NOMO-1 (cell line): ENCODE data around the gene CADM2.

ENCODE experiments used
- DNase-seq, 2 experiments: peaks; one replicate each; lab custom pipeline; 2025; ENCODE audit not compliant: unreplicated experiment in 2 of 2; lab: John Stamatoyannopoulos, UW

The CADM2 gene

DNA sequence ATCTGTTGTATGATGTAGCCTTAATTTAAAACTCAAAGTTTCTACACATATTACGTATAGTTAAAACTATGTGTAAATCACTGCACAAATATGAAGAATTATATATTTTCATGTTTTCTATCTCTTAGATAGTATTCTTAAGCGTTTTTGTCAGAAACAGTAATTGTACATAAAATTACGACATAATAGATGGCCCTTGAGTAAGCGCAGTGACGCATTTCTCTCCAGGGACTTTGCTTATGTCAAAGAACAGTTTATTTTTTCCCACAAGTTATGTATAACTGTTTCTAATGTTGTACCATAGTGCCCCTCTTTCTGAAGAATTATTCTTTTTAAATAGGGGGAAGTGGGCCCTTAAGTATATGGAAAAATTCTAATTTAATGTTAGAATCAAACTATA, 1098.2 kb downstream of the CADM2 start:
- DNase-seq = no peak

GRCh38 chr3:86073799-86074198, 1115.0 kb downstream of the CADM2 start:
- no peak for DNase-seq

DNA sequence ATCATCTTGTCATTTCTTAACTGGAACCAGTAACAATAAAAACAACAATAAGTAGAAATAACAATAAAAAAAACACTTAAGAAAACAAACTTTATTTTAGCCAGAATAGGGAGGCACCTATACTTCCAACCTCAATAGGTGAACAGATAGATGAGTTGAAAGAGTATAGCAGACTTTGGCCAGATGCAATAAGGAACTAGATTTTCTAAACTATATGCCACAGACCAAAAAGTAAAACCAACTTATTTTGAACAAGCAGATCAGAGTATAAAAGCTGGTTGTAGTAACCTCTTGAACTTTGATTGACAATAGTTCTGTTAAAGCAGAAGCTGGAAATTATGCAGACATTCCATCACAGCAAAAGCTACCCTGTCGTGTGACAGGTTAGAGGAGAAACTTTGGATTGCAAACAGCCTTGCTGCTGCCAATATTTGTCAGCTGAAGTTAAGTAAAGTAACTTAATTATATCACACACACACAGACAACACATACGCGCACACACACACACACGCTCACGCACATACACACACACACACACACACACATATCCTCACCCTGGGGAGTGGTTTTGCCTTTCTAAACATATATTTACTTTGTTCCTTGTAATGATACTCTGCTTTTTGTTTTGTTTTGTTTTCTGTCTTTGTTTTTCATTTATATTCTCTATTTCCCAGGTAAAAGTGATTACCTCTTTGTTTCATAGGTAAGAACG, 1128.5 kb downstream of the CADM2 start:
- DNase-seq = no peak

GRCh38 chr3:86104154-86104553, 1145.4 kb downstream of the CADM2 start:
- no peak for DNase-seq

DNA sequence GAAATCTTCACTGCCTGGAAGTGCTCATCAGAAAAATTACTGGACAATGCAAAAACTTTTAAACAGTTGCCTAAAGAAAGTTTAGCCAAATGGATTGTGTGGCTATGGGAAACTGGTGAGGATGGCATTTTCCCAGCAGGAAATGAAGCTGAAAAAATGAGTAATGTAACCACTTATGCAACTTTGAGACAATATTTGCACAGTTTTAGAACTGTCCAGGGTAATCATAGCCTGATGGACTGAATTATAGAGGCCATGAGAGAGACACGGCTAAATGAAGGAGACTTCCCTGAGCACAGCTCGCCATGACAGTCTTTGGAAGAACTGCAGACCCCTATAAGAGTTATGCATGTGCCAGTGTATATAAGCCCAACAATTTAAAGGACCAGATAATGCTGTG, 1150.6 kb downstream of the CADM2 start:
- no peak for DNase-seq
